GM18873 (cell line): ENCODE results near the gene ACTL8.

Experiments
- ATAC-seq: cut with Tn5 transposase; IDR thresholded peaks from one replicate; pipeline ENCODE4 v1.9.1; 2021; ENCODE audit warnings: mild to moderate bottlenecking, moderate library complexity, moderate number of reproducible peaks; ENCODE audit not compliant: unreplicated experiment, low FRiP score

ACTL8 gene

GRCh38 chr1:17867470-17867869, 112.3 kb downstream of the ACTL8 start:
- no peak for ATAC-seq

GRCh38 chr1:17869815-17870214, 114.7 kb downstream of the ACTL8 start:
- no peak for ATAC-seq

GRCh38 chr1:17870679-17871078, 115.5 kb downstream of the ACTL8 start:
- no peak for ATAC-seq

GRCh38 chr1:17873007-17873675, 118.0 kb downstream of the ACTL8 start:
- no peak for ATAC-seq

- ATAC-seq, result no peak
Observed at GRCh38 chr1:17874231-17874630, 119.1 kb downstream of the ACTL8 start.

- no peak for ATAC-seq
Observed at GRCh38 chr1:17874710-17875109, 119.6 kb downstream of the ACTL8 start.

GRCh38 chr1:17875171-17875881, 120.2 kb downstream of the ACTL8 start:
- no peak for ATAC-seq

GRCh38 chr1:17875882-17876280, 120.7 kb downstream of the ACTL8 start:
- no peak for ATAC-seq
